ENCODE results near the gene TAS2R60.
A peak's percentile ranks its signal among the peaks of the same experiment; 100 is the strongest.

DNA sequence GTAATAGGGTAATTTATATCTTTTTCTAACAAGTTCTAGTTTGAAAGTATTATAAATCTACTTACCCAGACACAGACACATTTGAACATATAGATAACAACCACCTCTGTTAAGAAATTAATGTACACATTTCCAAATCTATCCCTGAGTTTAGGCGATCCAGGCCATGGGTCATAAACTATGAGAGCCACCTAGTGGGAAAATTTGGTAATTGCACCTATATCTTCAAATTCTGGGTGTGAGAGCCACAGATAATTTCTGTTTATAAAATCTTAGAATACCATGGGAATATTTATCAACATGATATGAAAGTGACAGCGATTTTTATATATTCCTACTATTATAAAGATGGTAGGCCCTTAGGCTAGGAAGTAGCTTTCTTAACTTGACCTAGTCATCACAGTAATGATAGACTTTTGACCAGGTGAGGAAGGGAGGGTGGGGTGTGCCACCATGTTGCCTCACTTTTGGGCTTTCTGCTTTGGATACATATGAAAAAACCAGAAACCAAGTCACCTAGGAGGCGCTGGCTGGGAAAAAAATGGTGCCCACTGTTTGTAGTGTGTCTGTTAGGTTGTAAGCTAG is 26.6 kb upstream of the TAS2R60 start:
- no peak for TF ChIP-seq POLR2A (IDR thresholded peaks at IDR 0.05)
- TF ChIP-seq, protein P1, sequence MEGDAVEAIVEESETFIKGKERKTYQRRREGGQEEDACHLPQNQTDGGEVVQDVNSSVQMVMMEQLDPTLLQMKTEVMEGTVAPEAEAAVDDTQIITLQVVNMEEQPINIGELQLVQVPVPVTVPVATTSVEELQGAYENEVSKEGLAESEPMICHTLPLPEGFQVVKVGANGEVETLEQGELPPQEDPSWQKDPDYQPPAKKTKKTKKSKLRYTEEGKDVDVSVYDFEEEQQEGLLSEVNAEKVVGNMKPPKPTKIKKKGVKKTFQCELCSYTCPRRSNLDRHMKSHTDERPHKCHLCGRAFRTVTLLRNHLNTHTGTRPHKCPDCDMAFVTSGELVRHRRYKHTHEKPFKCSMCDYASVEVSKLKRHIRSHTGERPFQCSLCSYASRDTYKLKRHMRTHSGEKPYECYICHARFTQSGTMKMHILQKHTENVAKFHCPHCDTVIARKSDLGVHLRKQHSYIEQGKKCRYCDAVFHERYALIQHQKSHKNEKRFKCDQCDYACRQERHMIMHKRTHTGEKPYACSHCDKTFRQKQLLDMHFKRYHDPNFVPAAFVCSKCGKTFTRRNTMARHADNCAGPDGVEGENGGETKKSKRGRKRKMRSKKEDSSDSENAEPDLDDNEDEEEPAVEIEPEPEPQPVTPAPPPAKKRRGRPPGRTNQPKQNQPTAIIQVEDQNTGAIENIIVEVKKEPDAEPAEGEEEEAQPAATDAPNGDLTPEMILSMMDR (IDR thresholded peaks at IDR 0.05): peak; percentile 80 to 91 (median 83)

Data from testis (tissue), 2 donors.